Measurements from ENCODE around the gene NECAB2. TPM values are rescaled to one million over a fixed set of nuclear protein-coding genes. Genes with fewer than 3 reads are reported as not detected.

The NECAB2 gene
- total RNA-seq, 2 donors from 2014 or later: 1.0 to 3.6 TPM

- H3K36me3 ChIP-seq (replicated peaks in 1 of 2; ENCODE audit: insufficient read depth in 1 of 2, low read depth in 2 of 2): no peaks in the 10 kb centered on the region
- intact Hi-C loops (cut with DNase I): no loop called here
Measured at GRCh38 chr16:83975590-83976260, 7.7 kb downstream of the NECAB2 start.

GRCh38 chr16:83977056-83977815, 9.2 kb downstream of the NECAB2 start:
- Histone ChIP-seq H3K27me3 (no peaks in the 10 kb centered on the region), H3K27ac (no peak overlapping the region), H3K9me3 (peaks cover 0 to 9% (median 0%) of the 10 kb centered on the region in 3 donors), H3K4me1 (no peaks in the 10 kb centered on the region), H3K36me3 (replicated peaks in 1 of 2; ENCODE audit: insufficient read depth in 1 of 2, low read depth in 2 of 2) (no peaks in the 10 kb centered on the region), H3K4me3 (no peak overlapping the region)
- no peak for ATAC-seq
- intact Hi-C loops (cut with DNase I): no loop called here
- 62 to 96% methylated on average over 5 to 6 of the region's 6 CpGs for WGBS, 2 donors
- TF ChIP-seq POLR2A (IDR thresholded peaks at IDR 0.05): no peak
- TF ChIP-seq CTCF (IDR thresholded peaks at IDR 0.05): no peak
- DNase-seq: no peak

More at GRCh38 chr16:83975590-83976260, 7.7 kb downstream of the NECAB2 start:
- ATAC-seq (no peak), DNase-seq (no peak)
- TF ChIP-seq CTCF (IDR thresholded peaks at IDR 0.05) (no peak), POLR2A (IDR thresholded peaks at IDR 0.05) (no peak)
- no peak overlapping the region for H3K4me3 ChIP-seq
- no peak overlapping the region for H3K27ac ChIP-seq
- no peaks in the 10 kb centered on the region for H3K27me3 ChIP-seq
- no peaks in the 10 kb centered on the region for H3K4me1 ChIP-seq
- H3K9me3 ChIP-seq: peaks cover 0 to 9% (median 0%) of the 10 kb centered on the region in 3 donors
- 80 to 83% methylated on average over 1 to 15 of the region's 15 CpGs for WGBS, 2 donors

GRCh38 chr16:83978401-83978904, 10.4 kb downstream of the NECAB2 start:
- TF ChIP-seq POLR2A (IDR thresholded peaks at IDR 0.05) (no peak), CTCF (IDR thresholded peaks at IDR 0.05) (no peak)
- 88% methylated on average over 5 of the region's 5 CpGs for WGBS, 2 donors
- ATAC-seq: no peak
- H3K4me3 ChIP-seq: no peak overlapping the region
- H3K4me1 ChIP-seq: no peaks in the 10 kb centered on the region
- intact Hi-C loops (cut with DNase I): no loop called here
- DNase-seq: no peak
- no peaks in the 10 kb centered on the region for H3K36me3 ChIP-seq (replicated peaks in 1 of 2; ENCODE audit: insufficient read depth in 1 of 2, low read depth in 2 of 2)
- H3K27ac ChIP-seq: no peak overlapping the region
- no peaks in the 10 kb centered on the region for H3K27me3 ChIP-seq
- peaks cover 0 to 9% (median 0%) of the 10 kb centered on the region in 3 donors for H3K9me3 ChIP-seq

GRCh38 chr16:83979441-83979840, 11.4 kb downstream of the NECAB2 start:
- 85 to 96% methylated on average over 7 of the region's 7 CpGs for WGBS, 2 donors
- no peaks in the 10 kb centered on the region for H3K27me3 ChIP-seq
- peaks cover 0 to 9% (median 0%) of the 10 kb centered on the region in 3 donors for H3K9me3 ChIP-seq
- H3K4me1 ChIP-seq: no peaks in the 10 kb centered on the region
- H3K36me3 ChIP-seq (replicated peaks in 1 of 2; ENCODE audit: insufficient read depth in 1 of 2, low read depth in 2 of 2): no peaks in the 10 kb centered on the region
- no peak overlapping the region for H3K27ac ChIP-seq
- no peak for TF ChIP-seq CTCF (IDR thresholded peaks at IDR 0.05)
- no peak for TF ChIP-seq POLR2A (IDR thresholded peaks at IDR 0.05)
- intact Hi-C loops (cut with DNase I): no loop called here
- H3K4me3 ChIP-seq: no peak overlapping the region
- DNase-seq (no peak), ATAC-seq (no peak)

All from body of pancreas (tissue), 4 donors.